ENCODE data around the gene LYPD6. TPM values are rescaled to one million over a fixed set of nuclear protein-coding genes. Genes with fewer than 3 reads are reported as not detected.

The LYPD6 gene
- total and polyA plus RNA-seq, 2 donors (not counting 3 experiments of a cell fraction or from before 2014, with no cell fraction given), result 3.0 to 4.0 TPM

DNA sequence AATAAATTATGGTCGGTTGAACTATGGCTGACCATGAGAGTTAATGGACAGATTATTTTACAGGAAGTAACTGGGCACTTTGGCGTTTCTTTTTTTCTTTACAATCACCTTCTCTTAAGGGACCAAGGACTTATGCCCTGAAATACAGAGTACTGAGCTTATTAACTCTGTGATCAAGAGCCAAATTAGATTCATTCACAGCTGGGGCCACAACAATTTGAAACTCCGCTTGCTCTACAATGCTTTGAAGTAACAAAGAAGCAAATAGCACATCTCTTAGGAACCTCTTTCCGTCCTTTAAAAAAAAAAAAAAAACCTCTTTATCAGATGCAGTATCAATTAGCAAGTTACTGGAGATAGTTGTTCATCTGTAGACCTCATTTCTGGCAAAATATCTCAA, 112.0 kb downstream of the LYPD6 start:
- DNase-seq (ENCODE audit: low read depth, low spot score) (no peak), FAIRE-seq (no peak)
- Histone ChIP-seq H3K4me1 (ENCODE audit: control insufficient read depth, extremely low read depth, insufficient read depth, low read length) (no peaks in the 10 kb centered on the region), H3K27me3 (ENCODE audit: control insufficient read depth in 2 of 2, insufficient read depth in 2 of 2, low read length in 2 of 2) (no peaks in the 10 kb centered on the region), H3K4me2 (ENCODE audit: insufficient read depth, low read length) (no peak overlapping the region), H3K4me3 (replicated peaks in 1 of 3; ENCODE audit: insufficient read depth in 1 of 3, low read depth in 1 of 3, low read length in 3 of 3) (no peak overlapping the region), H3K9me1 (replicated peaks; ENCODE audit: control insufficient read depth, extremely low read depth, insufficient read depth, low read length) (no peaks in the 10 kb centered on the region), H3K36me3 (ENCODE audit: control insufficient read depth in 2 of 2, extremely low read depth in 1 of 2, insufficient read depth in 2 of 2, low read length in 2 of 2) (no peaks in the 10 kb centered on the region), H3K9ac (replicated peaks; ENCODE audit: extremely low read depth, insufficient read depth, low read length) (no peak overlapping the region), H3K27ac (ENCODE audit: insufficient read depth, low read depth, low read length) (no peak overlapping the region), H4K20me1 (replicated peaks; ENCODE audit: control insufficient read depth, extremely low read depth, insufficient read depth, low read length) (no peaks in the 10 kb centered on the region), H3K79me2 (ENCODE audit: control insufficient read depth, insufficient read depth, low read length) (no peaks in the 10 kb centered on the region), H2AFZ (ENCODE audit: low read depth, low read length) (no peak overlapping the region), H3K9me3 (replicated peaks; ENCODE audit: control insufficient read depth, insufficient read depth, low read length) (no peaks in the 10 kb centered on the region)
- intact Hi-C loops (cut with micrococcal nuclease) (no loop called here), dilution Hi-C loops (cut with MboI; ENCODE audit: extremely low pct_ligation_motif_present, low sequenced_read_pairs) (no loop called here)
- CTCF ChIA-PET, result no interaction called here
- BruUV-seq (replicated peaks), result no TSS peak
- TF ChIP-seq EZH2 (IDR thresholded peaks at IDR 0.05; ENCODE audit: borderline replicate concordance, low read depth, low read length, severe bottlenecking), result no peak
- TF ChIP-seq FOS (IDR thresholded peaks at IDR 0.05; ENCODE audit: borderline replicate concordance, insufficient read depth, low read length), result no peak
- no peak for TF ChIP-seq MAX (IDR thresholded peaks at IDR 0.05; ENCODE audit: insufficient read depth, insufficient read length)
- TF ChIP-seq GATA2 (IDR thresholded peaks at IDR 0.05; ENCODE audit: insufficient read depth, insufficient read length, low read depth, low read length), result no peak
- TF ChIP-seq JUN (IDR thresholded peaks at IDR 0.05; ENCODE audit: borderline replicate concordance, insufficient read depth, insufficient read length, low read depth), result no peak
- TF ChIP-seq POLR2AphosphoS5 (IDR thresholded peaks at IDR 0.05; ENCODE audit: insufficient read depth, low read depth, low read length), result no peak
- no peak for TF ChIP-seq MYC (IDR thresholded peaks at IDR 0.05; ENCODE audit: low read depth, low read length)
- TF ChIP-seq CTCF (IDR thresholded peaks at IDR 0.05; ENCODE audit: extremely low read depth in 1 of 2, insufficient read depth in 1 of 2, low read depth in 1 of 2, low read length in 2 of 2), result no peak
- TF ChIP-seq POLR2A (IDR thresholded peaks at IDR 0.05; ENCODE audit: low read depth, low read length), result no peak
- POLR2A ChIA-PET, result no interaction called here

Data from endothelial cell of umbilical vein (primary cell).